Spleen (tissue), 7 donors: Measurements from ENCODE around the gene TOPAZ1.

Source experiments
- POLR2AphosphoS5 ChIP-seq, 3 donors: sonication (generic); formaldehyde crosslinking; IDR thresholded peaks; one replicate each; pipeline ENCODE4 v1.5.1; 2017; ENCODE audit warnings: antibody characterized with exemption in 3 of 3
- TF ChIP-seq, protein P1 (sequence below), 11 experiments: fragments of 200-600 bp in 7 of 11; fragments of 450-650 bp in 4 of 11; sonication (generic) in 4 of 11; IDR thresholded peaks in 8 of 11; conservative IDR thresholded peaks in 3 of 11; 1 replicate in 7 of 11; 2 replicates in 4 of 11; pipeline versions ENCODE4 v1.4.0 to v1.8.0; 2016 to 2021; ENCODE audit warnings: antibody characterized with exemption in 11 of 11, inconsistent platforms in 4 of 11, mild to moderate bottlenecking in 1 of 11
- donor health status: DM: no; HTN: no; CAD: no; lungs with moderate emphysema.
- donor health status: DM: no; HTN: no; CAD: no.
- donor health status: DM: no; HTN: no; CAD: no.

DNA sequence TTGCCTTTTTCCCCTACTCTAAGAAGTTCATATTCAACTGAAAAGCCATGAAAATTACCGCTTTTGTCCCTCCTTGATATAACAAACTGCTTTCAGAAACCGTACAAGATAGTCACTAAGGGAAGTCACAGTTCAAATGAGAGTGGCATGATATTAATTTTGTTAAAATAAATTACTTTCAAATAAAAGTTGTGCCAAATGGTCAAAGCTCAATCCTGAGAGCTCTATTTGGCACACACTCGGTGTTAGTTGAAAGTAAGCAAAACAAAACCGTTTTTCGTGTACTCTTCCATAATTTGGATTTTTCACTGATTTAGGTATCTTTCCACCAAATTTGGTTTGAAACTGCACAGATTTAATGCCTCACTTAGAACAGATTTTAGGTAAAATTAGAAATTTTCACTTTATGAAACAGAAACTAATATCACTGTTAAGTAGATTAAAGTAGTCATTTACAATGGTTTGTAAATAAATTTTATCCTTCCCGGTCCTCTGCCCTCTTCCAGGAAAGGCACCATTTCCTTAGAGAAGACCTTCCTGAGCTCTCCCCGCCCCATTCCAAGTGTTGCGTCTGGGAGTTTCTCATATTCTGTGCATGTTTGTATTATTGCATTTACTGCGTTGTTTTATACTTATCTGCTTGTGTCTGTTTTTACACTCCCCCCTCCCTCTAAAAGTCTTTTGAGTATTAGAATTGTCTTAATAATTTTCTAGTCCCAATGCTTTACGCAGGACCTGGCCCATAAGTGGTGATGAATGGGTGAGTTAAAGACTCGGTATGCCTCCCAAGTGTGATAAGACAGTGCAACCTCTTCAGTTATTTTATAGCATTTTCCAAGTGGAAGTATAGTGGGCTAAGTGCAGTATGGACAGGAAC lies 97.7 kb downstream of the TOPAZ1 start:
- TF ChIP-seq POLR2AphosphoS5 (IDR thresholded peaks at IDR 0.05), result no peak
- TF ChIP-seq, protein P1, sequence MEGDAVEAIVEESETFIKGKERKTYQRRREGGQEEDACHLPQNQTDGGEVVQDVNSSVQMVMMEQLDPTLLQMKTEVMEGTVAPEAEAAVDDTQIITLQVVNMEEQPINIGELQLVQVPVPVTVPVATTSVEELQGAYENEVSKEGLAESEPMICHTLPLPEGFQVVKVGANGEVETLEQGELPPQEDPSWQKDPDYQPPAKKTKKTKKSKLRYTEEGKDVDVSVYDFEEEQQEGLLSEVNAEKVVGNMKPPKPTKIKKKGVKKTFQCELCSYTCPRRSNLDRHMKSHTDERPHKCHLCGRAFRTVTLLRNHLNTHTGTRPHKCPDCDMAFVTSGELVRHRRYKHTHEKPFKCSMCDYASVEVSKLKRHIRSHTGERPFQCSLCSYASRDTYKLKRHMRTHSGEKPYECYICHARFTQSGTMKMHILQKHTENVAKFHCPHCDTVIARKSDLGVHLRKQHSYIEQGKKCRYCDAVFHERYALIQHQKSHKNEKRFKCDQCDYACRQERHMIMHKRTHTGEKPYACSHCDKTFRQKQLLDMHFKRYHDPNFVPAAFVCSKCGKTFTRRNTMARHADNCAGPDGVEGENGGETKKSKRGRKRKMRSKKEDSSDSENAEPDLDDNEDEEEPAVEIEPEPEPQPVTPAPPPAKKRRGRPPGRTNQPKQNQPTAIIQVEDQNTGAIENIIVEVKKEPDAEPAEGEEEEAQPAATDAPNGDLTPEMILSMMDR (IDR thresholded peaks at IDR 0.05 in 8 of 11, conservative IDR thresholded peaks at IDR 0.05 in 3 of 11), result no peak
